Common myeloid progenitor, CD34-positive (primary cell): ENCODE data around the gene ARID5A.

ENCODE experiments used
- CTCF ChIA-PET: fragments of 350-600 bp; sonication (Branson Sonifier 250); formaldehyde crosslinking; loops from one replicate; lab custom pipeline; 2021; ENCODE audit warnings: antibody characterized with exemption; lab: Charles Lee
- POLR2A ChIA-PET: fragments of 350-600 bp; sonication (Branson Sonifier 250); formaldehyde crosslinking; loops from one replicate; lab custom pipeline; 2021; ENCODE audit warnings: antibody characterized with exemption; lab: Charles Lee
- DNase-seq, 3 donors: peaks; one replicate each; pipeline versions ENCODE4 v3.0.0 to v3.0.0-alpha.2; 2013
- H3K27ac ChIP-seq, 2 experiments: 1 replicate in 1 of 2; 2 replicates in 1 of 2; pipeline ENCODE4 v1.7.0; 2013; ENCODE audit warnings: inconsistent platforms in 2 of 2, low read length in 2 of 2, mild to moderate bottlenecking in 2 of 2, low read depth in 1 of 2, moderate library complexity in 1 of 2; ENCODE audit not compliant: severe bottlenecking in 2 of 2, insufficient read depth in 1 of 2, poor library complexity in 1 of 2
- H3K27me3 ChIP-seq, 5 experiments: replicated peaks in 2 of 5; 1 replicate in 3 of 5; 2 replicates in 2 of 5; pipeline versions ENCODE4 v1.6.1 to v1.7.0; 2013; ENCODE audit warnings: low read length in 4 of 5, mild to moderate bottlenecking in 2 of 5, moderate library complexity in 2 of 5, inconsistent platforms in 1 of 5; ENCODE audit not compliant: insufficient read depth in 5 of 5, control insufficient read depth in 4 of 5
- H3K36me3 ChIP-seq, 4 experiments: 1 replicate in 2 of 4; 2 replicates in 2 of 4; pipeline versions ENCODE4 v1.6.1 to v1.7.0; 2013; ENCODE audit warnings: low read length in 3 of 4, control low read depth in 1 of 4, mild to moderate bottlenecking in 1 of 4; ENCODE audit not compliant: control insufficient read depth in 4 of 4, insufficient read depth in 4 of 4
- H3K4me1 ChIP-seq, 4 experiments: 1 replicate in 3 of 4; 2 replicates in 1 of 4; pipeline versions ENCODE4 v1.6.1 to v1.7.1; 2013; ENCODE audit warnings: low read length in 3 of 4, mild to moderate bottlenecking in 3 of 4, control low read depth in 1 of 4, inconsistent platforms in 1 of 4, moderate library complexity in 1 of 4; ENCODE audit not compliant: control insufficient read depth in 4 of 4, insufficient read depth in 4 of 4; ENCODE audit errors: control extremely low read depth in 1 of 4
- H3K4me3 ChIP-seq, 7 experiments: 1 replicate in 4 of 7; 2 replicates in 3 of 7; pipeline versions ENCODE4 v1.5.1 to v1.7.0; 2013; ENCODE audit warnings: mild to moderate bottlenecking in 7 of 7, low read length in 6 of 7, moderate library complexity in 6 of 7, inconsistent platforms in 2 of 7, low read depth in 2 of 7, control low read depth in 1 of 7; ENCODE audit not compliant: insufficient read depth in 4 of 7, control insufficient read depth in 1 of 7; ENCODE audit errors: extremely low read depth in 1 of 7
- H3K9me3 ChIP-seq, 5 experiments: 1 replicate in 4 of 5; 2 replicates in 1 of 5; pipeline versions ENCODE4 v1.6.1 to v1.7.1; 2013; ENCODE audit warnings: low read length in 4 of 5, mild to moderate bottlenecking in 2 of 5, inconsistent platforms in 1 of 5, low read depth in 1 of 5, moderate library complexity in 1 of 5; ENCODE audit not compliant: control insufficient read depth in 4 of 5, insufficient read depth in 2 of 5; ENCODE audit errors: control extremely low read depth in 1 of 5
- WGBS: methylation state at CpG from one replicate; pipeline ENCODE4 v1.1.5; 2013; ENCODE audit not compliant: insufficient coverage; 5-methylcytosine and 5-hydroxymethylcytosine counted together

The ARID5A gene

GRCh38 chr2:96522304-96523203, 14.0 kb upstream of the ARID5A start:
- peaks cover 0 to 33% (median 20%) of the 10 kb centered on the region in 4 experiments for H3K4me1 ChIP-seq
- DNase-seq = peak in 2 of 3 donors; percentile 56 to 63
- ChIA-PET POLR2A (no interaction called here), CTCF (interaction anchor here (0.7 to 2.7 kb wide), 6 partner anchors 10 to 405 kb away, joined by 3 to 15 read pairs (median 4); no protein-coding TSS in a partner anchor)
- H3K4me3 ChIP-seq = no peak overlapping the region
- 59% methylated on average over 4 of the region's 9 CpGs for WGBS
- H3K27ac ChIP-seq = no peak overlapping the region
- H3K9me3 ChIP-seq = peaks cover 0 to 3% (median 0%) of the 10 kb centered on the region in 5 experiments
- H3K27me3 ChIP-seq = no peaks in the 10 kb centered on the region
- H3K36me3 ChIP-seq = no peaks in the 10 kb centered on the region

- H3K27me3 ChIP-seq = no peaks in the 10 kb centered on the region
- POLR2A ChIA-PET = no interaction called here
- 93% methylated on average over 8 of the region's 11 CpGs for whole genome bisulfite sequencing
- CTCF ChIA-PET = interaction anchor here (1.1 to 20.2 kb wide), 2 partner anchors 10 to 24 kb away, joined by 3 to 429 read pairs; partner anchors contain the start of gene ARID5A
- no peak overlapping the region for H3K4me3 ChIP-seq
- DNase-seq = no peak
- no peak overlapping the region for H3K27ac ChIP-seq
- H3K9me3 ChIP-seq = no peaks in the 10 kb centered on the region
- H3K4me1 ChIP-seq = peaks cover 2 to 46% (median 33%) of the 10 kb centered on the region in 4 experiments
- no peaks in the 10 kb centered on the region for H3K36me3 ChIP-seq
Measured at GRCh38 chr2:96523659-96524481, 12.7 kb upstream of the ARID5A start.

- no peaks in the 10 kb centered on the region for H3K27me3 ChIP-seq
- ChIA-PET POLR2A (interaction anchor here (1.0 kb wide), 1 partner anchor 13 kb away, joined by 3 read pairs; no protein-coding TSS in a partner anchor), CTCF (interaction anchor here (2.0 to 20.2 kb wide), 3 partner anchors 16 to 118 kb away, joined by 7 to 429 read pairs (median 13); partner anchors contain the start of gene ARID5A)
- H3K4me3 ChIP-seq = no peak overlapping the region
- DNase-seq = no peak
- 97% methylated on average over 11 of the region's 15 CpGs for WGBS
- H3K9me3 ChIP-seq = no peaks in the 10 kb centered on the region
- H3K27ac ChIP-seq = no peak overlapping the region
- no peaks in the 10 kb centered on the region for H3K36me3 ChIP-seq
- H3K4me1 ChIP-seq = peaks cover 5 to 54% (median 41%) of the 10 kb centered on the region in 4 experiments
Measured at GRCh38 chr2:96524482-96525210, 11.9 kb upstream of the ARID5A start.

- 100% methylated on average over 3 of the region's 4 CpGs for WGBS
- H3K27me3 ChIP-seq = no peaks in the 10 kb centered on the region
- peaks cover 5 to 59% (median 46%) of the 10 kb centered on the region in 4 experiments for H3K4me1 ChIP-seq
- DNase-seq = no peak
- H3K9me3 ChIP-seq = no peaks in the 10 kb centered on the region
- CTCF ChIA-PET = interaction anchor here (1.5 to 20.2 kb wide), 4 partner anchors 9 to 118 kb away, joined by 4 to 429 read pairs (median 10); partner anchors contain the start of gene ARID5A
- no peak overlapping the region for H3K27ac ChIP-seq
- no peak overlapping the region for H3K4me3 ChIP-seq
- POLR2A ChIA-PET = interaction anchor here (1.0 kb wide), 1 partner anchor 12 kb away, joined by 3 read pairs; no protein-coding TSS in a partner anchor
- no peaks in the 10 kb centered on the region for H3K36me3 ChIP-seq
Measured at GRCh38 chr2:96525211-96525507, 11.4 kb upstream of the ARID5A start.

- Histone ChIP-seq H3K9me3 (no peaks in the 10 kb centered on the region), H3K4me1 (peaks cover 5 to 67% (median 56%) of the 10 kb centered on the region in 4 experiments), H3K27me3 (no peaks in the 10 kb centered on the region), H3K27ac (peak overlapping the region in 1 of 2 experiments; percentile 94), H3K36me3 (no peaks in the 10 kb centered on the region), H3K4me3 (peak overlapping the region in 1 of 7 experiments; percentile 68)
- 97% methylated on average over 12 of the region's 12 CpGs for WGBS
- ChIA-PET POLR2A (interaction anchor here (0.9 to 4.6 kb wide), 3 partner anchors 13 to 28 kb away, joined by 3 to 88 read pairs (median 4); partner anchors contain the start of gene ARID5A), CTCF (interaction anchor here (1.1 to 20.2 kb wide), 9 partner anchors 8 to 119 kb away, joined by 3 to 429 read pairs (median 5); partner anchors contain the start of gene ARID5A)
- DNase-seq = no peak
Measured at GRCh38 chr2:96526101-96526591, 10.4 kb upstream of the ARID5A start.
